Keratinocyte (primary cell): Measurements from ENCODE around the gene PGAP6. TPM values are rescaled to one million over a fixed set of nuclear protein-coding genes. Genes with fewer than 3 reads are reported as not detected.
"Not testable (repeated sequence)": the region's sequence is repeated elsewhere in the genome, so short reads cannot be mapped to it uniquely, and the experiment has no call there.

Experiments
- DNase-seq: peaks from one replicate; pipeline ENCODE4 v3.0.0-alpha.2; 2011; ENCODE audit warnings: low read depth, missing footprints, low spot score
- FAIRE-seq: peaks from 2 replicates; lab custom pipeline; 2011; peaks lifted over from hg19 to GRCh38; lab: Jason Lieb, UNC
- H2AFZ ChIP-seq: 2 replicates; pipeline ENCODE4 v1.6.0; 2012; ENCODE audit warnings: low read length, control low read depth, inconsistent platforms; ENCODE audit not compliant: control insufficient read depth
- H3K27ac ChIP-seq: 2 replicates; pipeline ENCODE4 v1.5.1; 2011; ENCODE audit warnings: low read length; ENCODE audit not compliant: control insufficient read depth, insufficient read depth
- H3K27me3 ChIP-seq: 3 replicates; pipeline ENCODE4 v1.6.0; 2011; ENCODE audit warnings: low read length; ENCODE audit not compliant: control insufficient read depth, insufficient read depth; ENCODE audit errors: extremely low read depth
- H3K36me3 ChIP-seq, 2 experiments: 2 replicates in 1 of 2; 3 replicates in 1 of 2; pipeline ENCODE4 v1.5.1; 2011; ENCODE audit warnings: low read length in 2 of 2, mild to moderate bottlenecking in 1 of 2; ENCODE audit not compliant: control insufficient read depth in 2 of 2, insufficient read depth in 2 of 2; ENCODE audit errors: extremely low read depth in 1 of 2
- H3K4me1 ChIP-seq: 3 replicates; pipeline ENCODE4 v1.5.1; 2011; ENCODE audit warnings: low read length; ENCODE audit not compliant: control insufficient read depth, insufficient read depth; ENCODE audit errors: extremely low read depth
- H3K4me2 ChIP-seq: 3 replicates; pipeline ENCODE4 v1.6.0; 2011; ENCODE audit warnings: low read depth, low read length; ENCODE audit not compliant: control insufficient read depth, insufficient read depth; ENCODE audit errors: extremely low read depth
- H3K4me3 ChIP-seq, 3 experiments: fragments of 200-600 bp in 1 of 3; sonication (generic) in 1 of 3; 2 replicates in 2 of 3; 3 replicates in 1 of 3; pipeline ENCODE4 v1.5.1; 2011 to 2016; ENCODE audit warnings: low read length in 3 of 3, mild to moderate bottlenecking in 3 of 3, control low read depth in 2 of 3, inconsistent platforms in 1 of 3, low read depth in 1 of 3, mixed read lengths in 1 of 3, mixed run types in 1 of 3, moderate library complexity in 1 of 3; ENCODE audit not compliant: control insufficient read depth in 2 of 3, insufficient read depth in 2 of 3; ENCODE audit errors: extremely low read depth in 1 of 3
- H3K79me2 ChIP-seq: 2 replicates; pipeline ENCODE4 v1.6.0; 2012; ENCODE audit warnings: low read length; ENCODE audit not compliant: control insufficient read depth, insufficient read depth
- H3K9ac ChIP-seq: 3 replicates; pipeline ENCODE4 v1.6.0; 2011; ENCODE audit warnings: low read length; ENCODE audit not compliant: control insufficient read depth, insufficient read depth; ENCODE audit errors: extremely low read depth
- H3K9me1 ChIP-seq: 3 replicates; pipeline ENCODE4 v1.6.0; 2011; ENCODE audit warnings: low read length; ENCODE audit not compliant: control insufficient read depth, insufficient read depth; ENCODE audit errors: extremely low read depth
- H3K9me3 ChIP-seq: 2 replicates; pipeline ENCODE4 v1.5.1; 2012; ENCODE audit warnings: low read depth, low read length; ENCODE audit not compliant: control insufficient read depth
- H4K20me1 ChIP-seq: 3 replicates; pipeline ENCODE4 v1.6.0; 2011; ENCODE audit warnings: low read length; ENCODE audit not compliant: control insufficient read depth, insufficient read depth; ENCODE audit errors: extremely low read depth
- CTCF ChIP-seq, 3 experiments: IDR thresholded peaks in 1 of 3; conservative IDR thresholded peaks in 1 of 3; optimal IDR thresholded peaks in 1 of 3; 2 replicates in 2 of 3; 3 replicates in 1 of 3; pipeline versions ENCODE3 to v1.5.1; 2011; ENCODE audit warnings: low read length in 3 of 3, mild to moderate bottlenecking in 3 of 3, moderate library complexity in 2 of 3, control low read depth in 1 of 3, inconsistent platforms in 1 of 3; ENCODE audit not compliant: insufficient read depth in 2 of 3; ENCODE audit errors: extremely low read depth in 1 of 3
- EZH2 ChIP-seq: IDR thresholded peaks from one replicate; pipeline ENCODE4 v1.6.1; 2012; ENCODE audit warnings: inconsistent platforms, mild to moderate bottlenecking, low read length, moderate library complexity
- dilution Hi-C: fragments of 300-500 bp; cut with MboI; formaldehyde crosslinking; loops from one replicate; pipeline ENCODE4 v1.7.0; 2020; ENCODE audit warnings: low sequenced_read_pairs; ENCODE audit not compliant: extremely low pct_ligation_motif_present
- polyA plus RNA-seq, 5 experiments: library from polyadenylated mRNA; depleted of rRNA in 3 of 5; stranded (reverse) in 3 of 5; stranded (forward) in 1 of 5; unstranded in 1 of 5; fragments of >200 nt; gene quantifications; 1 replicate in 1 of 5; 2 replicates in 3 of 5; 3 replicates in 1 of 5; pipeline versions ENCODE4 v1.2.1 to v1.2.3, GENCODE V29; 2011 to 2012; ENCODE audit warnings: missing spikeins in 2 of 5, low read depth in 1 of 5, low replicate concordance in 1 of 5

PGAP6 gene
- polyA plus RNA-seq, 1 donor (not counting 4 experiments of a cell fraction or from before 2014, with no cell fraction given): 25.5 TPM

GRCh38 chr16:349211-349610 is 32.6 kb downstream of the PGAP6 start:
- peaks cover 15 to 30% of the 10 kb centered on the region in 2 experiments for H3K36me3 ChIP-seq
- no peak overlapping the region for H3K9ac ChIP-seq
- peaks cover 32% of the 10 kb centered on the region for H3K4me1 ChIP-seq
- H3K27me3 ChIP-seq: no peaks in the 10 kb centered on the region
- no peak overlapping the region for H3K4me2 ChIP-seq
- FAIRE-seq (no peak), DNase-seq (no peak)
- H3K9me1 ChIP-seq: peaks cover 12% of the 10 kb centered on the region
- peaks cover 7% of the 10 kb centered on the region for H4K20me1 ChIP-seq
- no peak overlapping the region for H2AFZ ChIP-seq
- H3K9me3 ChIP-seq: no peaks in the 10 kb centered on the region
- H3K27ac ChIP-seq: no peak overlapping the region
- peaks cover 75% of the 10 kb centered on the region for H3K79me2 ChIP-seq
- dilution Hi-C loops: no loop called here
- no peak for TF ChIP-seq EZH2
- no peak for TF ChIP-seq CTCF (optimal IDR thresholded peaks at IDR 0.05 in 1 of 3, IDR thresholded peaks at IDR 0.05 in 1 of 3, conservative IDR thresholded peaks at IDR 0.05 in 1 of 3; ENCODE audit: extremely low read depth in 1 of 3, insufficient read depth in 2 of 3, low read length in 3 of 3)
- H3K4me3 ChIP-seq: no peak overlapping the region

DNA sequence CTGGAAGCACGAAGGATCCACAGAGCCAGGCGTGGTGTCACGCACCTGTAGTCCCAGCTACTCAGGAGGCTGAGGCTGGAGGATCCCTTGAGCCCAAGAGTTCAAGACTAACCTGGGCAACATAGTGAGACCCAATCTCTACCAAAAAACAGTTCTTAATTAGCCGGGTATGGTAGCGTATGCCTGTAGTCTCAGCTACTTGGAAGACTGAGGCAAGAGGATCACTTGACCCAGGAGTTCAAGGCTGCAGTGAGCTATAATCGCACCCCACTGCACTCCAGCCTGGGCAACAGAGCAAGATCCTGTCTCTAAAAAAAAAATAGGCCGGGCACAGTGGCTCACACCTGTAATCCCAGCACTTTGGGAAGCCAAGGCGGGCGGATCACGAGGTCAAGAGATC is 33.3 kb downstream of the PGAP6 start:
- H3K79me2 ChIP-seq: peaks cover 81% of the 10 kb centered on the region
- H2AFZ ChIP-seq, H3K9ac ChIP-seq, H4K20me1 ChIP-seq, H3K9me3 ChIP-seq, FAIRE-seq, dilution Hi-C loops, H3K4me3 ChIP-seq, H3K27ac ChIP-seq, H3K4me2 ChIP-seq, H3K9me1 ChIP-seq, H3K27me3 ChIP-seq, DNase-seq: not testable (repeated sequence)
- peaks cover 15 to 30% of the 10 kb centered on the region in 2 experiments for H3K36me3 ChIP-seq
- peaks cover 25% of the 10 kb centered on the region for H3K4me1 ChIP-seq

DNA sequence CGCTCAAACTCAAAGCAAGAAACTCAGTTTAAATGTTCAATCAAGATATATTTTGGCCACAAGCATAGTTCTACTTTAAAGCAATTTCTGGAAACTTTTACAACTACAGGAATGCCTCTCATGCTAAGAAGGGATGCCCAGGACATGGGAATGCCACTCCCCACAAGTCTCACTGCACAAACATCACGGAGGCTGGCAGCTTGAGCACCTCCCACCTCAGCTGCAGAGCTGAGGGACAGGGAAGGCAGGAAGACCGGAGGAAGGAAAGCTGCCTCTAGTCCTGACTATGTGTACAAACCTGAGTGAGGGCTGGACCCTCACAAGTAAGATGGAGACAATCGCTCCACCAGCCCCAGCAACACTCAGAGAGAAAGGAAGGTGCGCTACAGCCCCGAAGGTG is 34.6 kb downstream of the PGAP6 start:
- no peak for DNase-seq

More for the DNA sequence above, 34.6 kb downstream of the PGAP6 start:
- H4K20me1 ChIP-seq: peaks cover 14% of the 10 kb centered on the region
- H3K79me2 ChIP-seq: peaks cover 94% of the 10 kb centered on the region
- H2AFZ ChIP-seq: no peak overlapping the region
- TF ChIP-seq CTCF (optimal IDR thresholded peaks at IDR 0.05 in 1 of 3, IDR thresholded peaks at IDR 0.05 in 1 of 3, conservative IDR thresholded peaks at IDR 0.05 in 1 of 3; ENCODE audit: extremely low read depth in 1 of 3, insufficient read depth in 2 of 3, low read length in 3 of 3) (no peak), EZH2 (no peak)
- H3K4me2 ChIP-seq: no peak overlapping the region
- H3K4me1 ChIP-seq: peaks cover 20% of the 10 kb centered on the region
- no peaks in the 10 kb centered on the region for H3K9me3 ChIP-seq
- no peak for FAIRE-seq
- no peak overlapping the region for H3K4me3 ChIP-seq
- no peaks in the 10 kb centered on the region for H3K27me3 ChIP-seq
- H3K27ac ChIP-seq: no peak overlapping the region
- peaks cover 15% of the 10 kb centered on the region for H3K9me1 ChIP-seq
- no peak overlapping the region for H3K9ac ChIP-seq
- H3K36me3 ChIP-seq: peaks cover 18 to 30% of the 10 kb centered on the region in 2 experiments
- dilution Hi-C loops: no loop called here
